Posterior cingulate gyrus (tissue), 11 donors: ENCODE results near the gene RGMA.

Experiments used
- DNase-seq, 10 donors: peaks; one replicate each; pipeline versions ENCODE4 v3.0.0 to v3.0.0-alpha.2; 2020 to 2021; ENCODE audit warnings: mixed read lengths in 3 of 10
- intact Hi-C: fragments of 100-400 bp; cut with DNase I; formaldehyde crosslinking; loops from one replicate; pipeline ENCODE4 v1.15.1; 2023

Gene RGMA

DNA sequence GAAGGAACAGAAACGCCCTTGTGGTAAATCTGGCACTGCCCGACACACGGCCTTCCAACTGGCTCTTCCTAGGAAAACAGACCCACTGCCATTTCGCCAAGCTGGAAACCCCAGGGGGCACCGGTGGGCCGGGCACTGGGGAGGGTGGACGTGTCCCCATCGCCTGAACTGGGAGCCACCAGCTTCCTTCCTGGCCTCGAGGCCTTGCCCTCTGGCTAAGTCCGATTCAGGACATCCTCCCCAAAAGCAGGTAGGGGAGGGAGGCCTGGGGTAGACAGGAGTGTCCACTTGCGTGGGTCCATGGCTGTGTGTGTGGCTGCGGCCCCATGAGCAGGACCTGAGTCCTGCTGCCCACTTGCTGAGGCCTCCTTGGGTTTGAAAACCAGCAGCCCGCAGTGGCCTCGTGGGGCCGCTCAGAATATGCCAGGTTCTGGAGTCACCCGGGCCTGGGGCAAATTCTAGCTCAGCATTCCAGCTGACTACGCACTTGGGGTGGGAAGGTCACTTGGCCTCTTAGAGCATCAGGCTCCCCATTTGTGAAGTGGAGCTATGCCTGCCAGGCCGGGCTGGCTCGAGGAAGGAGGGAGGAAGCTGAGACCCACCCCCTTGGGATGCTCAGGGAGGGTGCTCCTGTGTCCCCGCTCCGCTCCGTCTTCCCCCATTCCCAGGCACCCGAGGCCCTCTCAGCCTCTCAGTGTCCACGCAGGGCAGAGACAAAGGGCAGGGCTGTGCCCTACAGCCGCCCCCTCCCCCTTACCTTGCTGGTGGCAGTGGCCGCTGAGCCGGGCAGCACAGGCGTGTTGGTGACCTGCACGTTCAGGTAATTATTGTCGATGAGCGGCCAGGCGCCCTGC is 37.5 kb downstream of the RGMA start:
- DNase-seq: peak in 1 of 10 donors; percentile 73
- intact Hi-C loops: no loop called here

GRCh38 chr15:93050648-93051047 is 38.4 kb downstream of the RGMA start:
- intact Hi-C loops: no loop called here
- peak in 1 of 10 donors; percentile 75 for DNase-seq

DNA sequence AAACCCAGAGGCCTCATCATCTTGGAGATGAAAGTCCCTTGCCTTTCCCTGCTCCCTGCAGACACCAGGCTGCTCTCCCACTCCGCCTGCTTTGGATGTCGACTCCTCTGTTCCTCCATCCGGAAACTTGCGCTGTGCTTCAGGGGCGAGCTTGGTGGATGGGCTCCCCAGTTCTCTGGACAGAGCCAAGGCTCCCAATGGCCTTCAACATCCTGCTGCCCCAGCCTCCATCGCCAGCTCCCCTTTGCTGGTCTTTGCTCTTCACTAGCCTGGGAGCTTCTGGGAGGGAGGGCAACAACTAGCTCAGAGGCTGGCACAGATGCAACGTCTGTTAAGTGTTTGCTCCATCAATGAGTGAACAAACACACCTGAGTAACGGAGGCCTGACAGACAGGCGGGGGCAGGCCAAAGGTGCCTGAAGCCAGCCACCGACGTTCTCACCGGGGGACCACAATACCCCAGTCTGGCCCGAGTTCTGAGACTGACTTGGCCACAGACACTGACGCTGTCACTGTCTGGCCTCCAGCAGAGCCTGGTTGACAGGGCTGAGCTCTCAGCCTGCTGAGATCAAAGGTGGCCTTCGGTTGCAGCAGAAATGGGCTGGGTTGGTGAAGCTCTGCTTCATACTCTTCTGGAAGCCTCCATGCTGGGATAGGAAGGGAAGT is 39.0 kb downstream of the RGMA start:
- peak in 2 of 10 donors; percentile 57 for DNase-seq
- intact Hi-C loops: no loop called here

DNA sequence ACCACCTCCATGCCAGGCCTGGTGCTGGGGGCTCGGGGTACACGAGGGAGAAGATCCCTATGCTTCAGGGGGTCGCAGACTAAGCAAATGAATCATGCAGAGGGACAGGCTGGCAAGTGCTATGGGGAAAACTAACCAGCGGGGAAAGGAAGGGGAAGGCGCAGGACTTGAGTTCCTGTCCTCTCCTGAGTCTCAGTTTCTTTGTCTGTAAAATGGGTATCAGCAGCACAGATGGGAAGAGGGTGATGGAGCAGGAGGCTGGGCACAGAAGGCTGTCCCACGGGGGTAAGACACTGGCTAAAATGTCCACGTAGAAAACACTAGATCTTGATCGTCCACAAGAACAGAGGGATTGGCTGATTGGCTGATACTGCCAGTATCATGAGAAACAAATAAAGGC is 39.8 kb downstream of the RGMA start:
- peak in 1 of 10 donors; percentile 48 for DNase-seq
- intact Hi-C loops: no loop called here

GRCh38 chr15:93048759-93049161 is 40.3 kb downstream of the RGMA start:
- intact Hi-C loops: no loop called here
- peak in 3 of 10 donors; percentile 48 to 89 (median 85) for DNase-seq

DNA sequence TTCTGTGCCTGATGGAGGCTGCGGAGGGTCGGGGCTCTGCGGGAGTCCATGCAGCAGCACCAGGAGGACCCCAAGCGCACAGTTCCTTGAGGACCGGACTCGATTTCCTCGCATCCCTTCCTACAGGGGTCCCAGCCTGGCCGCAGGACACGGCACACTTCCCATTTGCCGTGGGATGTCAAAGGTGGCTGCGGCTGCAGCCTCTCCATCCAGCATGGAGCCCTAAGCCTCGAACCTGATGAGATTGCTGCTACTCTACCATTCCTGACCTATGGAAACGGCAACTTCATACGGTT is 40.6 kb downstream of the RGMA start:
- intact Hi-C loops: no loop called here
- DNase-seq: peak in 2 of 10 donors; percentile 45 to 75

GRCh38 chr15:93047621-93048425 is 41.2 kb downstream of the RGMA start:
- DNase-seq: peak in 2 of 10 donors; percentile 55 to 68

DNA sequence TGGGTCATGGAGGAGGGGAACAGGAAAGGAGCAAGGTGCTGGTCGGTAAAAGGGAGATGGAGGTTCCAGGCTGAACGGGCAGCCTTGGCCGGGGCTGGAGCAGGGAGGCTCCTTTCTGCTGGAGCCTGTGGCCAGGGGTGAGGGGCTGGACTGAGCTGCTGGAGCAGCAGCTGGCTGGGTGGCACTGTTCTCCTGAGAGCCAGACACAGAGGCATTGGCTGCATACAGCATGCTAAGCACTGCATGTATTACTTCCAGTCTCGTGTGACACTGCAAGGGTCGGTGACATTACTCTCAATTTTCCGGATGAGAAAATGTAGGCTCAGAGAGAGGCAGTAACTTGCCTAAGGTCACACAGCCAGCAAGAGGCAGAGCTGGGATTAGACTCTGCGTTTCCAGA is 42.3 kb downstream of the RGMA start:
- intact Hi-C loops: no loop called here
- peak in 1 of 10 donors; percentile 23 for DNase-seq

More at GRCh38 chr15:93047621-93048425, 41.2 kb downstream of the RGMA start:
- intact Hi-C loops: no loop called here

- intact Hi-C loops: no loop called here
- peak in 1 of 10 donors; percentile 7 for DNase-seq
Observed at GRCh38 chr15:93046120-93046519, 42.9 kb downstream of the RGMA start.

- intact Hi-C loops: no loop called here
- DNase-seq: peak in 3 of 10 donors; percentile 5 to 77 (median 60)
Observed at GRCh38 chr15:93045191-93045785, 43.7 kb downstream of the RGMA start.

GRCh38 chr15:93044301-93045190 is 44.5 kb downstream of the RGMA start:
- intact Hi-C loops: no loop called here
- DNase-seq: peak in 2 of 10 donors; percentile 55 to 66

DNA sequence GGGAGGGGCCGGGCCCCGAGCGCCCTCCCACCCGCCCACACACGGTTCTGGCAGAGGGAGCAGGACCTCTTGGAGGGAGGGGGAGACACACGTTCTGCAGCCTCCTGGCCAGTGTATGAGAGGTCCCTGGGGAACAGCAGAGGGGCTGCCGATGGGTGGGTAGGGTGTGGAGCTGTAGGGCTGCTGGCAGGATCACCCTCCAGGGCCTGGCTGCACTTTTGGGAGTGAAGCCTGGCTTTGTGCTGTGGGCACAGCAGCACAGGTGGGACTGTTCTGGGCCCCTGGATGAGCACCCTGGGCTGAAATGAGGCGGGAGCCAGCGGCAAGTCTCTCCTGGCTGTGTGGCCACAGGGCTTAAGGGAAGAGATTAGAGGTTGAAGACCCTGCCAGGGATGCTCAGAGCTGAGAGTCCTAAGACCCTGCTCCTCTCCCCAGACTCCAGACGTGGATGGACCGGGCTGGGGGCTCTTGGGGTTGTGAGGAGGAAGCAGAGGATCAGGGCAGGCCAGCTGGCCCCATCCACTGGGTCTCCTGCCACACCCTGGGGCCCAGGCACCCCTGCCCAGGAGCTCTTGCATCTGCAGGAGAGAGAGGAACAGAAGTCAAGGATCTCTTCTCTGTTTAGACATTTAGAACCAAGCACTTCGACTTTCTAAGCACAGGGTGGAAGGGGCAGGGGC is 45.2 kb downstream of the RGMA start:
- DNase-seq: peak in 2 of 10 donors; percentile 50 to 66
- intact Hi-C loops: no loop called here

DNA sequence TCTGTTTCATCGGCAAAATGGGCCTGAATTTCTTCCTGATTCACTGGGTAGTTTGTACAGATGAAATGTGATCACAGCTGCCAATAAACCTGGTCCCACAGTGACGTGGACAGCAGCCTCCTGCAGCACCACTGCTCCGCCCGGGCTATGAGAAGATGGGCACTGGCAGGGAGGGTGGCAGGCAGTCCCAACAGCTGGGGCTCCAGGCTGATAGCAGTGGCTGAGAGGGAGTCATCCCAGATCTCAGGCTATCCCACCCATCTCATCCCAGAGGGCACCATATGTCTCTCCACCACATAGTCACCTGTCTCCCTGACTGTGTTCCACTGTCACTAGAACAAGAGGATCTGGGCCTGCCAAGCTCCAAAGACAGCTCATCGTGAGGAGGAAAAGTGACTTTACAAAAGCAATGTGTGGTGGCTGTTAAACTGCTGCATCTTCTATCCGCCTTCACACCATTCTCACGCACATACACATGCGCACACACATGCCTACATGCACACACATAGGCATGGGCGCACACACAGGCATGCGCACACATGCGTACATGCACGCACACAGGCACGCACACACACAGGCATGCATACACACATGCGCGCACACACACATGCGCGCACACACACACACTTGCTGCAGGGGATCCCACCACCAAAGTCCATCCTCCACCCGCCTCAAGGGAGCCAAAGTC is 46.2 kb downstream of the RGMA start:
- peak in 2 of 10 donors; percentile 58 to 79 for DNase-seq
- intact Hi-C loops: no loop called here

- DNase-seq: peak in 2 of 10 donors; percentile 27 to 30
- intact Hi-C loops: no loop called here
Observed at GRCh38 chr15:93042211-93042610, 46.8 kb downstream of the RGMA start.

DNA sequence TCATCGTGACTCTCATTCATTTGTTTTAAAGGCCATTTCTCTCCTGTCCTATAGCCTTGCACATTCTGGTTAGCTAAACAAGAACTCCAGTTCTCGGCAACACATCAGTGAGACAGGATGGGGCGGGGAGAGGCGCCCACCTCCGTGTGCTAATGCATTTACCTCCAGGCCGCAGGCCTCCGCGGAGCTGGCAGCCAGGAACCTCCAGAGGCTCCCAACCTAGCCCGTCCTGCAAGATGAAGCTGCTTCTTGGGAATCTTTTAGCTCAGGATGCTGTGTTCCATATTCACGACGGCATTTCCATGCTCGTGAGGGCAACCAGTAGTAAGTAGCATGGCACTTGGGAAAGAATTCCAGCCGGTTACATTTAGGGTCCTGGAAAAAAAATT is 47.9 kb downstream of the RGMA start:
- DNase-seq: peak in 2 of 10 donors; percentile 39 to 71
- intact Hi-C loops: no loop called here

DNA sequence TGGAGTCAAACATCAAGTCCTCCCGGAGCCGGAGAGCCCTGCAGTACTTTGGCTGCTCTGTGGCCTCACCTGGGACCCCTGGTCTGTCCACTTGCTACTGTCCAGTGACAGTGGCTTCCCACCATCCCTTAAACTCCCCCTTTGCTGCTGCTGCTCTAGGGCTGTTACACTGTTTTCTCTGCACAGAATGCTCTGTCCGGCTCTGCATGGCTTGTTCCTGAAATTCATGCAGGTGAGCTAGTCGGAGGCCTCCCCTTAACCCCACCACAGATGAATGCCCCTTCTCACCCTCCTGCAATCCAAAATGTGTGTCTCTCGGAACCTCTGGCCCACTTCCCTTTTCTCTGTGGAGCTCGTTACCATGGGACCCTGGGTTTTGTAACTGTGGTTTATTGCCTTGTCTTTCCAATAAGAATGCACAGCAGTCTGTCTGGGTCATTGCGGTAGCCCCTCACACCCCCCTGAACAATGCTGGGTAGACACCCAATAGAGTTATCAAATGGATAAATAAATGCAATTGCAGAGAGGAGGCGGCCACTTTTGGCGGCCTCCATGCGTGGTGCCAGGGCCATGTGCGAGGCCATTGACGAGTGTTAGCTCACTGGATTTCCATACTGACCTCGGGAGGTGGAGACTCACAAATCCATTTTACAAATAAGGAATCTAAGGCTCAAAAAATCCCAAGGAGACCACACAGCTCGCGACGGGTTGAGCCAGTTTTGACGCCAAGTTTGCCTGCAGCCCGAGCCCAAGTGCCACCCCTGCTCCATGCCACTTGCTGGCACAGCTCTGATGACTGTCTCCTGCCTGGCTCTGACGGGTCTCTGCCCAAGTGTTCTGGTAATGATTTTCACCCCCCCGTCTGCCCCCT is 48.5 kb downstream of the RGMA start:
- DNase-seq: peak in 3 of 10 donors; percentile 1 to 68 (median 58)
- intact Hi-C loops: no loop called here

- peak in 2 of 10 donors; percentile 1 to 24 for DNase-seq
- intact Hi-C loops: loop anchor here (10.0 kb wide), 1 partner anchor 935 kb away; no protein-coding TSS in a partner anchor
Observed at GRCh38 chr15:93039562-93040287, 49.3 kb downstream of the RGMA start.
